Glutamatergic neuron (in vitro differentiated cells): Measurements from ENCODE around the gene HRAS. TPM values are rescaled to one million over a fixed set of nuclear protein-coding genes. Genes with fewer than 3 reads are reported as not detected.

ENCODE experiments used
- DNase-seq: peaks from one replicate; pipeline ENCODE4 v3.0.0; 2022
- H3K27ac Mint-ChIP-seq: one replicate; pipeline ENCODE4 v1.8.0; 2020; ENCODE audit warnings: mild to moderate bottlenecking, mixed read lengths, inconsistent platforms; ENCODE audit not compliant: unreplicated experiment
- H3K27me3 Mint-ChIP-seq: one replicate; pipeline ENCODE4 v1.8.0; 2020; ENCODE audit warnings: mild to moderate bottlenecking, moderate library complexity, mixed read lengths, inconsistent platforms; ENCODE audit not compliant: unreplicated experiment
- H3K36me3 Mint-ChIP-seq: one replicate; pipeline ENCODE4 v1.8.0; 2020; ENCODE audit warnings: mild to moderate bottlenecking, mixed read lengths, inconsistent platforms; ENCODE audit not compliant: unreplicated experiment
- H3K4me1 Mint-ChIP-seq: one replicate; pipeline ENCODE4 v1.8.0; 2020; ENCODE audit warnings: mild to moderate bottlenecking, low read depth, mixed read lengths, inconsistent platforms; ENCODE audit not compliant: unreplicated experiment
- H3K4me3 Mint-ChIP-seq: one replicate; pipeline ENCODE4 v1.8.0; 2020; ENCODE audit warnings: mild to moderate bottlenecking, mixed read lengths, inconsistent platforms; ENCODE audit not compliant: unreplicated experiment
- H3K9me3 Mint-ChIP-seq: one replicate; pipeline ENCODE4 v1.8.0; 2020; ENCODE audit warnings: mild to moderate bottlenecking, moderate library complexity, mixed read lengths, inconsistent platforms; ENCODE audit not compliant: unreplicated experiment
- total RNA-seq: library from RNA; stranded (reverse); fragmentation: NEBNext Ultra II Directional; extraction: Animal tissue kit (Norgen Biotek cat#: 25700); gene quantifications from one replicate; pipeline ENCODE4 v1.2.1, GENCODE V29; 2021; ENCODE audit not compliant: unreplicated experiment
- TF ChIP-seq, protein P1 (sequence below): fragments of 200-600 bp; sonication (generic); IDR thresholded peaks from one replicate; pipeline ENCODE4 v1.5.0; 2021; ENCODE audit not compliant: partially characterized antibody, unreplicated experiment

HRAS gene
- total RNA-seq, 1 donor from 2014 or later, result 140 TPM

DNA sequence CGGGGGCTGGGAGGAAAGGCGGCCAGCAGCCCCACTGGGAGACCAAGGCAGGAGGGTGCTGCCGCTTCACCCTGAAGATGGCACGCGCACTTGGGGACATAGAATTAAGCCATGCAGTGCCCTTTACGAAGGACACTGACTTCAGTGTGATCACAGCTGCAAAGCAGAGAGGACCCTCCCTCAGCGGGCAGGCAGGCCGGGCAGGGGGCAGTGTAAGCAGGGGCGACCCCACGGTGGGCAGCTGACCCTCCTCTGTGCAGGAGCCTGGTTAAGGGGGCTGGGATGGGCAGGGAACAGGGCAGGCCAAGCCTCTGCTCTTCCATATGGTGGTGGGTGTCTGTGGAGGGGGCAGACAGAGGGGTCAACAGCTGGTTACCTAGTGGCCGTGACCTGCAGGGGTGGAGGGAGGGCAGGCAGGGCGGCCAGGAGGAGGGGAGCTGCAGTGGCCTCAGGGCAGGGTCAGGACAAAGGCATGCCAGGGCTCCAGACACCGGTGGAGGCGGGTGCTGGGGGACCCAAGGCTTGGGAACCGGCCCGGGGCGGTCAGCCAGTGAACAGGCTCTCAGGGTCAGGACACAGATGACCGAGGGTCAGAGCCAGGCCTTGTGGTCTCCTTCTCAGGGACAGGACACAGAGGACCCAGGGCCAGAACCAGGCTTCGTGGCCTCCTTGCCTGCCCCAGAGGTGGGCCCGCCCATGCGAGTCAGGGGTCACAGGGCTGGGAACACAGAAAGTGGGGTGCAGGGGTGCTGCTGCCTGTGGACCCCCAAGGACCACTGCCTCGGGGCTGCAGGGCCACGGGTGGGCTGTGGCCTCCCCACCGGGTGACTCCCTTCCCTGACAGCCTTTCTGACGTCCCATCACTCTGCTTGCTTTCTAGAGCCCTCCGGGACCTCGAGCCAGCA, 18.0 kb upstream of the HRAS start:
- H3K9me3 Mint-ChIP-seq, result peaks cover 4% of the 10 kb centered on the region
- DNase-seq, result no peak
- no peaks in the 10 kb centered on the region for H3K36me3 Mint-ChIP-seq
- H3K27me3 Mint-ChIP-seq, result peaks cover 8% of the 10 kb centered on the region
- H3K4me3 Mint-ChIP-seq, result no peak overlapping the region
- H3K4me1 Mint-ChIP-seq, result peaks cover 7% of the 10 kb centered on the region
- H3K27ac Mint-ChIP-seq, result no peak overlapping the region
- TF ChIP-seq, protein P1, sequence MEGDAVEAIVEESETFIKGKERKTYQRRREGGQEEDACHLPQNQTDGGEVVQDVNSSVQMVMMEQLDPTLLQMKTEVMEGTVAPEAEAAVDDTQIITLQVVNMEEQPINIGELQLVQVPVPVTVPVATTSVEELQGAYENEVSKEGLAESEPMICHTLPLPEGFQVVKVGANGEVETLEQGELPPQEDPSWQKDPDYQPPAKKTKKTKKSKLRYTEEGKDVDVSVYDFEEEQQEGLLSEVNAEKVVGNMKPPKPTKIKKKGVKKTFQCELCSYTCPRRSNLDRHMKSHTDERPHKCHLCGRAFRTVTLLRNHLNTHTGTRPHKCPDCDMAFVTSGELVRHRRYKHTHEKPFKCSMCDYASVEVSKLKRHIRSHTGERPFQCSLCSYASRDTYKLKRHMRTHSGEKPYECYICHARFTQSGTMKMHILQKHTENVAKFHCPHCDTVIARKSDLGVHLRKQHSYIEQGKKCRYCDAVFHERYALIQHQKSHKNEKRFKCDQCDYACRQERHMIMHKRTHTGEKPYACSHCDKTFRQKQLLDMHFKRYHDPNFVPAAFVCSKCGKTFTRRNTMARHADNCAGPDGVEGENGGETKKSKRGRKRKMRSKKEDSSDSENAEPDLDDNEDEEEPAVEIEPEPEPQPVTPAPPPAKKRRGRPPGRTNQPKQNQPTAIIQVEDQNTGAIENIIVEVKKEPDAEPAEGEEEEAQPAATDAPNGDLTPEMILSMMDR, result no peak

DNA sequence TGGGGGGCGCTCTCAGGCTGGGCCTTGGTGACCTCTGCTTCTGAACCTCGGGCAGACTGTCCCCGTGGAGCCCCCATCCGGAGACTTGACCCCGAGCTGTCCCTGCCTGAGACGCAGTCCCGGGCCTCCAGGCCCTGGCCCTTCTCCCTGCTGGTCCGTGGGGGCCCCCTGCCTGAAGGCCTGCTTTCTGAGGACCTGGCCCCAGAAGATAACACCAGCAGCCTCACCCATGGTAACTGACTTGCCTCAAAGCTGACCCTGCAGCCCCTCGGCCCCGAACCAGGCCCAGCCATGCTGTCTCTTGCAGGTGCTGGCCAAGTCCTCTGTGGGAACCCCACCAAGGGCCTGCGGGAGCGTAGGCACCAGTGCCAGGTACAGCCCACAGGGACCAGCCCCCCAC, 16.2 kb upstream of the HRAS start:
- no peak for DNase-seq
- no peaks in the 10 kb centered on the region for H3K36me3 Mint-ChIP-seq
- peaks cover 8% of the 10 kb centered on the region for H3K27me3 Mint-ChIP-seq
- H3K4me1 Mint-ChIP-seq, result peaks cover 7% of the 10 kb centered on the region
- peaks cover 4% of the 10 kb centered on the region for H3K9me3 Mint-ChIP-seq
- no peak overlapping the region for H3K27ac Mint-ChIP-seq
- H3K4me3 Mint-ChIP-seq, result no peak overlapping the region
- TF ChIP-seq, protein P1, result no peak

DNA sequence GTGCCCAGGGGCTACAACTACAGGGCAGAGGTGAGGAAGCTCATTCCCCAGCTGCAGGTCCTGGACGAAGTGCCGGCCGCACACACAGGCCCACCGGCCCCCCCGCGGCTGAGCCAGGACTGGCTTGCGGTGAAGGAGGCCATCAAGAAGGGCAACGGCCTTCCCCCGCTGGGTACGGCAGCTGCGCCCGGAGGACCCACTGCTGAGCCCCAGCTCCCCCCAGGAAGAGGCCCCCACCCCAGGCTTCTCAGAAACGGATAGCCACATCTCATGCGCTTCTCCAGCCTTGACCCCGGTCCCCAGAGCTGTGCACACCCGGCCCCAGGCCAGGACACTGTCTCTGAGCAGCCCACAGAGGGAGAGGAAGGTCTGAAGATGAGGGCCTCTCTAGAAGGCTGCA, 15.8 kb upstream of the HRAS start:
- TF ChIP-seq, protein P1, result no peak
- Mint-ChIP-seq H3K9me3 (peaks cover 4% of the 10 kb centered on the region), H3K36me3 (no peaks in the 10 kb centered on the region), H3K4me1 (peaks cover 7% of the 10 kb centered on the region), H3K27me3 (peaks cover 8% of the 10 kb centered on the region), H3K27ac (no peak overlapping the region), H3K4me3 (no peak overlapping the region)
- no peak for DNase-seq

GRCh38 chr11:550746-551085, 15.3 kb upstream of the HRAS start:
- Mint-ChIP-seq H3K9me3 (peaks cover 4% of the 10 kb centered on the region), H3K36me3 (no peaks in the 10 kb centered on the region), H3K27me3 (peaks cover 8% of the 10 kb centered on the region), H3K4me3 (no peak overlapping the region), H3K27ac (no peak overlapping the region), H3K4me1 (peaks cover 7% of the 10 kb centered on the region)
- DNase-seq, result no peak
- TF ChIP-seq, protein P1, result no peak

DNA sequence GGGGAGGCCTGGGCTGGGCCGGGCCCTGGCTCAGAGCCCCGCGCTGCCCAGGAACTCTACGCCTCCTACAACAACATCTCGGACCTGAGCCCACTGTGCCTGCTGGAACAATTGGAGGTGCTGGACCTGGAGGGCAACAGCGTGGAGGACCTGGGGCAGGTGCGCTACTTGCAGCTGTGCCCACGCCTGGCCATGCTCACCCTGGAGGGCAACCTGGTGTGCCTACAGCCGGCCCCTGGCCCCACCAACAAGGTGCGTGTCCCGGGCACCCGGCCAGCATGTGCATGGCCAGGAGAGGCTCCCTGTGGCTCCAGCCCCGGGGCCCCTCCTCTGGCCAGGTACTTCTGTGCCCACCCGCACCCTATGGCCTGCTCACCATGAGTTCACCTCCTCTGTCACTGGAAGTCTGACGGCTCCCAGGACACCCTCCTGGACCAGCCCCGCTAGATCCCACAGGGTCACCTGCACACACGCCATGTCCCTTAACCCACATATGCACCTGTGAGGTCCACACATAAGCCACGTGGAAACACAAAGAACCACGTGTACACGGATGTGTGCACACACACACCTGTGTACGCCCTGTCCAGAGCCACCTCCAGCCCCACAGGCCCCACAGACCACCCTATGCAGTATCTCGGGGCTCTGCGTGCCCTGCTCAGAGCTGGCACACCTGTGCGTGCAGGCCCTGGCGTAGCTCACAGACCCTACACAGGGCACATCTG, 14.8 kb upstream of the HRAS start:
- H3K9me3 Mint-ChIP-seq, result peaks cover 4% of the 10 kb centered on the region
- no peak for DNase-seq
- TF ChIP-seq, protein P1, result no peak
- H3K36me3 Mint-ChIP-seq, result no peaks in the 10 kb centered on the region
- peaks cover 7% of the 10 kb centered on the region for H3K4me1 Mint-ChIP-seq
- H3K27ac Mint-ChIP-seq, result peak overlapping the region; percentile 38
- H3K4me3 Mint-ChIP-seq, result no peak overlapping the region
- H3K27me3 Mint-ChIP-seq, result peaks cover 8% of the 10 kb centered on the region
